ACHN (cell line): ENCODE data around the gene TUBB4A.
"Not testable (repeated sequence)": the region's sequence is repeated elsewhere in the genome, so short reads cannot be mapped to it uniquely, and the experiment has no call there.

Experiments
- DNase-seq: peaks from one replicate; pipeline ENCODE4 v3.0.0-alpha.2; 2015
- in situ Hi-C: cut with HindIII; loops from 2 replicates; pipeline ENCODE4 v1.10.0; 2017; ENCODE audit warnings: low sequenced_read_pairs, low pct_ligation_motif_present, low pct_unique_long_range_greater_than_20kb

The TUBB4A gene

DNA sequence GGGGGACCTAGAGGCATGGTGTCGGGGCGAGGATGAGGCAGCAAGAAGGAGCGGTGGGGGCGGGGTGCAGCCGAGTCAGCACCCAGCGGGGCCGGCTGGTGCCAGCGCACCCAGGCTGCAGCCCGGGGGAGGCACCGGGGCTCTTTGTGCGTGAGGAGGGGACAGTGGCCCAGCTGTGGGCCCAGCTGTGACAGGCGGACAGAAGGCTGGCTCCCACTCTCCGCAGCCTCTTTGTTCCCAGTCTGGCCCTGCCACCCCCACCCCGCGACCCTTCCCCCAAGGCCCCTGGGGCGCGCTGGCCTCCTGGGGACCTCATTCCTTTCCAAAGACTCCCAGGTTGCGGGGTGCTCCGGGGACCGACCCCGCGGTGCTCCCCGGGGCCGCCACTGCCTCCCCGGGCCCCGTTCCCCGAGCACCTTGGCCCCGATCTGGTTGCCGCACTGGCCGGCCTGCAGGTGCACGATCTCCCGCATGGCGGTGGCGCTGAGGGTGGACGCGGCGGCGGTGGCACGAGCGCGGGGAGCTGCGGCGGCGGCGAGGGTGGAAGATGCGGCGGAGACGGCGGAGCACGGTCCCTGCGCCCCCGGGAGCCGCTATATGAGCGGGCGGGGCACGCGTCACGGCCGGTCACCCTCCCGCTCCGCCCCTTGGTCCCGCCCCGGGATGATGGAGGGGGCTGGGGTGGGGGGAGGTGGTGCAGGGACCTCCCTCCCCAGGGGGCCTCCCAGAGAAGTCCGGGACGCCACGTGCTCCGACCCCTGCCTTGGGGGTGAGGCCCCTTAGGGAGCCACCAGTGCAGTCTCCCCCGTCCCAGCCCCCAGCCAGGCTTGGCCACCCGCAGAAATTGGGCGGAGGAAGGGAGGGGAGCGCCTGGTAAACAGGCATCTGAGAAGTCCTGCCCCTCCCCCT lies at the start of gene TUBB4A:
TUBB4A (minus strand) TSS at position 570 of the 909 bp plus-strand sequence; CDS start at position 473, 97 bp downstream.
- in situ Hi-C loops = no loop called here
- DNase-seq = peak; percentile 26

DNA sequence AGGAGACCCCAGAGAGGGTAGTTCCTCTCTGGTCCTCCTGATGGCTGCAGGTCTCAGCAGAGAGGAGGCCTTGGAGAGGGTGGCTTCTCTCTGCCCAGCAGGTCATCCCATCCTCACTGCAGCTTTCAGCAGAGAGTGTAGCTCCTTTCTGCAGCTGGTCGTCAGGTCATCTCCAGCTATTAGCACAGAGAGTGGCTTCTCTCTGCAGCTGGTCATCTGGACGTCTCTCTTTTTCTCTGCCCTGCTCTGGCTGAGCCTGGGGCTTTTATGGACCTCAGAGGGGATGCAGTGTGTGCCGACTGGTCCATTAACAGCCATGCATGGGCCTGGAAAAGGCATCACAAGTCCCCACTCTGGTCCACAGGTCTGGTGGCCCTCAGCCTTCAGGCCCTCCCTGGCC lies 49.0 kb upstream of the TUBB4A start:
- DNase-seq = no peak
- in situ Hi-C loops = no loop called here

DNA sequence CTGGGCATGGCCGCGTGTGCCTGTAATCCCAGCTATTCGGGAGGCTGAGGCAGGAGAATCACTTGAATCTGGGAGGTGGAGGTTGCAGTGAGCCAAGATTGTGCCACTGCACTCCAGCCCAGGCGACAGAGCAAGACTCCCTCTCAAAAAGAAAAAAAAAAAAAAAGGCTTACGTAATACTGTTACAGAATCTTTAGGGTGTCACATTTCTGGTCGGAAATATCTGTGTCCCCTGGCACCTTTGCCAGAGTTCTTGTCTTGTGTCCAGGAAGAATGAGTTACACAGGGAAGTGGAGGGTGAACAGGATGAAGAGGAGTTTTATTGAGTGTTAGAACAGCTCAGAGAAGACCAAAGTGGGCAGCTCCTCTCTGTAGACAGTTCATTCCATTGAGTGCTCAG lies 48.6 kb upstream of the TUBB4A start:
- in situ Hi-C loops, DNase-seq: not testable (repeated sequence)

DNA sequence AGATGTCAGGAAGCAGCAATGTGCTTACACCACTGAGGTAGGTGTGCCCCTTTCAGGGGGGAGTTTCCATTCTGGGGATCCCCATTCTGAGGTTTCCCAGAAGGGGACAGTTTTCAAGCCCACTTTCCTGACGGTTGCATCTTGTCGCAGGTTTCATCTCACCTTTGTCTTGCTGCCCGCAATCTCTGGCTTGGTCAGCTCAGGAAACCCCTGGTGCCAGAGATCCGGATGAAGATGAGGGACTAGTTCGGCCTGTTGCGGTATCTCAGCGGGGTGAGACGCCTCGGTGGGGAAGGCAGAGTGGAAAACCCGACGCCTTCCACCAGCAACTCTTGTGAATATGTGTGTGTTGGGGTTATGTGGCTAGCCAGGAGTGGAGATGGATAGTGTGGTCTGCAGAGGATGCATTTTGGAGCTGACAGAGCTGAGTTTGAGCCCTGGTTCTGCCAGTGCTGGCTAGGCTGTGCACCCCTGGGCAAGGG lies 41.8 kb upstream of the TUBB4A start:
- no peak for DNase-seq
- in situ Hi-C loops = no loop called here

DNA sequence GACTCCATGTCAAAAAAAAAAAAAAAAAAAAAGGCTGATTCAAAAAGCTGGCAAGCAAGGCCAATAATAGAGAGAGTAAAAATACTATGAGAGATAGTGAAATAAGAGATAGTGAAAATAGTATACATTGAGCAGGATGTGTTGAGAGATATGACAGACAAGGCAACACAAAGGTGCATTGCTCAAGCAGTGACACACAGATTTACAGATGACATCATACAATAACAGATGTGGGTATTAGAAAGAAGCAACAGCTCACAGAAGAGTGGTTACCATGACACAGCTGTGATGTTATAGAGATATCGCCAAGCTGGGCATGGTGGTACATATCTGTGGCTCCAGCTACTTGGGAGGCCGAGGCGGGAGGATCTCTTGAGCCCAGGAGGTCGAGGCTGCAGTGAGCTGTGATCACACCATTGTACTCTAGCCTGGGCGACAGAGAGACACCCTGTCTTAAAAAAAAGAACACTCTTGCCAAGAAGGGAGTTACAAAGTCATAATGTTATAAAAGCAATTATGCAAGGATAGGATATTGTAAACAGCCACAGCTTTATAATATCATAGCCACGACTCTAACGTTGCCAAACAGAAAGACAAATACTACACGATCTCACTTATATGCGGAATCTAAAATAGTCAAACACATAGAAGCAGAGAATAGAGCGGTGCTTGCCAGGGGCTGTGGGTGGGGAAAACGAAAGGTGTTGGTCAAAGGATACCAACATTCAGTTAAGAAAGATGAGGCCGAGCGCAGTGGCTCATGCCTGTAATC lies 39.0 kb upstream of the TUBB4A start:
- no peak for DNase-seq
- in situ Hi-C loops = no loop called here

DNA sequence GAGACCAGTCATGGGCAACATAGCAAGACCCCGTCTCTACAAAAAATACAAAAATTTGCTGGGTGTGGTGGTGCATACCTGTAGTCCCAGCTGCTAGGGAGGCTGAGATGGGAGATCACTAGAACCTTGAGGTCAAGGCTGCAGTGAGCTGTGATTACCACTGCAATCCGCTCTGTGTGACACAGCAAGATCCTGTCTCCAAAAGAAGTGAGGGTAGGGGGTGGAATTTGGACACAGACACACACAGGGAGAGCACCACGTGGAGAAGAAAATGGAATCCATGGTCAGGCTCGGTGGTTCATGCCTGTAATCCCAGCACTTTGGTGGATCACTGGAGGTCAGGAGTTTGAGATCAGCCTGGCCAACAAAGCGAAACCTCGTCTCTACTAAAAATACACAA lies 37.4 kb upstream of the TUBB4A start:
- in situ Hi-C loops = no loop called here
- no peak for DNase-seq

DNA sequence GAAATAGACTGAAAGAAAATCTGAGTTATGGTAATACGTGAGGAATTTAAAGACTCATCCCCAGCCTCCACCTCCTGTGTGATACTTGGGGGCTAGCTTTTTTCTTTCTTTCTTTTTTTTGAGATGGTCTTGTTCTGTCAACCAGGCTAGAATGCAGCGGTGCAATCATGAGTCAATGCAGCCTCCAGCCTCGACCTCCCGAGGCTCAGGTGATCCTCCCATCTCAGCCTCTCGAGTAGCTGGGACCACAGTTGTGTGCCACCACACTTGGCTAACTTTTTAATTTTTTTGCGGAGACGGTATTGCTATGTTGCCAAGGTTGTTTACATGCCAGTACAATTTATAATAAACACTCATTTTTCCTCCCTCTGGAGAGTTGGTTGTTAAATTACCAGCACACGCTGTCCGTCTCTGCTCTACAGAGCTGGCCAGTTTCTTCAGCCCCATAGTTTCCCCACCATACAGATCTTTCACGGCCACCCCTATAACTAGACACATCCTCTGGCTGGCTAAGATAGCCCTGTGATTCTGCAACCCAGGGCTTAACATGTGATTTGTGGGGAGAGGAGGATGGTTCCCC lies 33.5 kb upstream of the TUBB4A start:
- DNase-seq = no peak
- in situ Hi-C loops = no loop called here

DNA sequence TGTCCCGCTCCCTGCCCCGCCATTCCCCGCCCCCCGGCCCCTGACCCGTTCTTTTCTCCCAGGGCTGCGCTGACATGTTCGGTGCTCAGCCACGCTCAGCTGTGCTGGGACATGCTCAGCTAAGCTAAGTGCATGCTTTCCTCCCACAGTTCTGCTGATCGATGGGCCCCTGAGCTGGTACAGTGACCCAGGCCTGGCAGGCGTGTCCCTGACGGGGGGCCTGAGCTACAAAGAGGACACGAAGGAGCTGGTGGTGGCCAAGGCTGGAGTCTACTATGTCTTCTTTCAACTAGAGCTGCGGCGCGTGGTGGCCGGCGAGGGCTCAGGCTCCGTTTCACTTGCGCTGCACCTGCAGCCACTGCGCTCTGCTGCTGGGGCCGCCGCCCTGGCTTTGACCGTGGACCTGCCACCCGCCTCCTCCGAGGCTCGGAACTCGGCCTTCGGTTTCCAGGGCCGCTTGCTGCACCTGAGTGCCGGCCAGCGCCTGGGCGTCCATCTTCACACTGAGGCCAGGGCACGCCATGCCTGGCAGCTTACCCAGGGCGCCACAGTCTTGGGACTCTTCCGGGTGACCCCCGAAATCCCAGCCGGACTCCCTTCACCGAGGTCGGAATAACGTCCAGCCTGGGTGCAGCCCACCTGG lies 32.5 kb upstream of the TUBB4A start:
- no peak for DNase-seq
- in situ Hi-C loops = no loop called here

DNA sequence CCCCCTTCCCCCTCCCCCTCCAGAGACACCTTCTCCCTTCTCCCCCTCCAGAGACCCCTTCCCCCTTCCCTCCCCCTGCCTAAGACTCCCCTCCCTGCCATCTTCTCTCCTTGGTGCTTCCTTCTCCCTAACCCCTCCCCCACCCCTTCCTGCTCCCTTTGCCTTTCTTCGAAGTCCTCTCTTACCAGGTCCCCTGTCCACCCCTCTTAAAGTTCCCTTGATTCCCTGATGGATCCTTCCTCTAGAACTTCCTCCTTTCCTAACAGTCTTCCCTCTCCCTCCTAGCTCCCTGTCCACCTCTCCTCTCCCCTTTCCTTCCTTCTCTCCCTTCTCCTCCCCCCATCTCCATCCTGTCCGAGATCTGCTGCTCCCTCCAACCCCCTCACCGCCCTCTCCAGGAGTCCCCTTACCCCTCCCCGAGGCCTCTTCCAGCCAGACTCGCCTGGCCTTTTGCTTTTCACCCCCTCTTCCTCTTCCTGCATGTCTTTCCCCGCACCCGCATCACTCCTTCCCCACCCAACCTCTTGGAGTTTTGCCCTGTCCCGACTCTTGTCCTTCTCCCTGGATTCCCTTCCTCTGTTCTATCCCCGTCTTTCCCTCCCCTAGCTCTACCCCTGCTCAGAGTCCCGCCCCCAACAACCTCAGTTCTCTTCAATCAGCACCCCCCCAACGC lies 31.8 kb upstream of the TUBB4A start:
- in situ Hi-C loops = no loop called here
- no peak for DNase-seq

DNA sequence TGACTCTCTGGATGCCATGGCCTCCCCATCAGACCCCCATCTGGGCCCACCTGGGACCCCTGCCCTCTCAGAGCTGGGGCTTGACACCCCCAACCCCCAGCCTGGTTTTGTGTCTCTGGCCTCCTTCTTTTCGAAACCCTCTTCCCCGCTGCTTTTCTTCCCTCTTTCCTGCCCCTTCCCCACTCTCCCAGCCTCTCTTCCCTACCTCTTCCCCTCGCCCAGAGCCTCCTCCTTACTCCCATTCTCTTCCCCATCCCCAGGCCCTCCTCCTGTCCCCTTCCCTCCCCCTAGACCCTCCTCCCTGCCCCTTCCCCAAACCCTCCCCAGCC lies 30.9 kb upstream of the TUBB4A start:
- in situ Hi-C loops = no loop called here
- DNase-seq = no peak

DNA sequence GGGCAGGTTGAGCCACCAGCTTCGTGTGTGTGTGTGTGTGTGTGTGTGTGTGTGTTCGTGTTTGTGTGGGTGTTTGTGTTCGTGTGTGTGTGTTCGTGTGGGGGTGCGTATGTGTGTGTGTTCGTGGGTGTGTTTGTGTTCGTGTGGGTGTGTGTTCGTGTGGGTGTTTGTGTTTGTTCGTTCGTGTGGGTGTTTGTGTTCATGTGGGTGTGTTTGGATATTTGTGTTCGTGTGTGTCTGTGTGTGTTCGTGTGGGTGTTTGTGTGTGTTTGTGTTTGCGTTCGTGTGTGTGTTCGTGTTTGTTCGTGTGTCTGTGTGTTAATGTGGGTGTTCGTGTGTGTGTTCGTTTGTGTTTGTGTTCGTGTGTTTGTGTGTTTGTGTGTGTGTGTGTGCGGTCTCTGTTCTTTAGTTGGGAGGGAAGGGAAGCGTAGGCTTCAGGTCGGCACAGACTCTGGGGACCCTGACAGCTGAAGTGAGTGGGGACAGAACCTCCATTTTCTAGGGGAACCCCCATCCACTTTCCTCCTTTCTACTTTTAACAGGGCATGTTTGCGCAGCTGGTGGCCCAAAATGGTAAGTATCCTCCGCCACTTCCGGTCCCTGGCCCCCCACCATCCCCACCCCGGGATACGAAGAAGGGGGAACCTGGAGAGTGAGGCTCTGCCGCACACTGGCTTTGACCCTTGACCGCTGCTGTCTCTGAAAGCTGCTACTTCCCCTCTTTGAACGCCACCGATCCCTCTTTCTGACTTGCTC lies 30.3 kb upstream of the TUBB4A start:
- no peak for DNase-seq
- in situ Hi-C loops = no loop called here

DNA sequence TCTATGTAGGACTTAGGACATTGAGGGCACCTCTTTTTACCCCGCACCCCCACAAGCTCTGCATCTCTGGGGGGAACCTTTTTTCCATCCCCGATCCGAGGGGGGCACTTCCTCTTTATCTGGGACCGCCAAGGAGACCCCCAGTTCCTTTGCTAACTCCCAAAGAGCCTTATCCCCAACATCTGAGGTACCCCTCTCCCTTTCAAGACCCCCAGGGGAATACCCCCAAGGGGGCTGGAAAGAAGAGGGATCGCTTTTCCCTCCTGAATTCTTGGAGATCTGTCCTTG lies 29.8 kb upstream of the TUBB4A start:
- in situ Hi-C loops = no loop called here
- DNase-seq = no peak

DNA sequence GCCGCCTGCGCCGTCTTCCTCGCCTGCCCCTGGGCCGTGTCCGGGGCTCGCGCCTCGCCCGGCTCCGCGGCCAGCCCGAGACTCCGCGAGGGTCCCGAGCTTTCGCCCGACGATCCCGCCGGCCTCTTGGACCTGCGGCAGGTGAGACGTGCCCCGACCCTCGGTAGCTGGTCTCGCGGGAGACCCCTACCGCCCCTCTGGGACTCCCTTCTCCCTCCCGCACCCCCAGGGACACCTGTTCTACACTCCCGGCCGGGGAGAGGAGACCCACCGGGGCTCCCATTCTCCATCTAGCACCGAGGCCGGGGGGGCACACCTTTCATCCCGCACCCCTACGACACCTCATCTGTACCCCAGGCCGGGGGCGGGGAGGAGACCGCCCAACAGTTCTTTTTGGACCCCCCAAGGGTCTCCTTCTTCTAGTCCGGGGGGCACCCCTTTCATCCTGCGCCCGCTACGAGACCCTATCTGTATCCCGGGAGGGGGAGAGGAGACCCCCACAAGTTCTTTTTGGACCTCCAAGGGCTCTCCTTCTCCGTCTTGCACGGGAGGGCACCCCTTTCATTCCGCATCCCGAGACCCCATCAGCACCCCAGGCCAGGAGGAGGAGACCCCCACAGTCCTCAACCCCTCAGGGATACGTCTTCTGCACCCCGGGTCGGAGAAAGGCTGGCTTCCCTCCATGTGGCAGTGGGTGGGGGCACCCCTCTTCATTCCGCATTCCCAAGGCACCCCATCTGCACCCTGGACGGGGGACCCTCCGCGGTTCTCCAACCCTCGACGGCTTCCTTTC lies 29.2 kb upstream of the TUBB4A start:
- no peak for DNase-seq
- in situ Hi-C loops = no loop called here

DNA sequence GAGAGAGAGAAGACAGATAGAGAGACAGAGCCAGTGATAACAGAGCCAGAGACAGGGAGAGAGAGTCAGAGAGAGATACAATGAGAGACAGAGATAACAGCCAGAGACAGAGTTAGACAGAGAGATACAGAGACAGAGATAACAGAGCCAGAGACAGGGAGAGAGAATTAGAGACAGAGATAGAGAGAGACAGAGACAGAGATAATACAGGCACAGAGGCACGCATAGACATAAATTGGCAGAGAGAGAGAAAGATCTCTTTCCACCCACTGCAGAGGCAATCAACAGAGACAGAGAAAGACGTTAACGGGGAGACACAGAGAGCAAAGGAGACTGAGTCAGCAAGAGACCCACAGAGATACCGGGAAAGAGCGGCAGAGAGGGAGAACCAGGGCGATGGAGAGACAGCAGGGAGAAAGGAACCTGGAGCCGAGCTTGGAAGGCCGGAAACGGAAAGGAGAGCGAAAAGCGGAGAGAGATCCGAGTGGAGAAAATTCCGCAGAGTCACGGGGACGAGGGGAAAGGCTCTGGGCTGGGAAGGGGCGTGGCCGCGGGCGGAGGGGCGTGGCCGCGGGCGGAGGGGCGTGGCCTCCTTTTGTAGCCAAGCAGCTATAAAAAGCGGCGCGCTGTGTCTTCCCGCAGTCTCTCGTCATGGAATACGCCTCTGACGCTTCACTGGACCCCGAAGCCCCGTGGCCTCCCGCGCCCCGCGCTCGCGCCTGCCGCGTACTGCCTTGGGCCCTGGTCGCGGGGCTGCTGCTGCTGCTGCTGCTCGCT lies 28.5 kb upstream of the TUBB4A start, which contains the start of gene TNFSF9:
TNFSF9 (plus strand) TSS at position 641 of the 777 bp plus-strand sequence; CDS start at position 652, 11 bp downstream.
- peak; percentile 86 for DNase-seq
- in situ Hi-C loops = no loop called here

DNA sequence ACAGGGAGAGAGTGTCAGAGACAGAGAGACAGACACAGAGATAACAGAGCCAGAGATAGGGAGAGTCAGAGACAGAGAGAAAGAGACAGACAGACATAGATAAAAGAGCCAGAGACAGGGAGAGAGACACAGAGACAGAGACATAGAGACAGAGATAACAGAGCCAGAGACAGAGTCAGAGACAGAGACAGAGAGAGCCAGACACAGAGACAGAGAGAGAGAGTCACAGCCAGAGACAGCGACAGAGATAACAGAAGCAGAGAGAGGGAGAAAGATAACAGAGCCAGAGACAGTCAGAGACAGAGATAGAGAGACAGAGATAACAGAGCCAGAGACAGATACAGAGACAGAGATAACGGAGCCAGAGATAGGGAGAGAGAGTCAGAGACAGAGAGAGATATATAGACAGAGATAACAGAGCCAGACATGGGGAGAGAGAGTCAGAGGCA lies 27.9 kb upstream of the TUBB4A start:
- in situ Hi-C loops = no loop called here

DNA sequence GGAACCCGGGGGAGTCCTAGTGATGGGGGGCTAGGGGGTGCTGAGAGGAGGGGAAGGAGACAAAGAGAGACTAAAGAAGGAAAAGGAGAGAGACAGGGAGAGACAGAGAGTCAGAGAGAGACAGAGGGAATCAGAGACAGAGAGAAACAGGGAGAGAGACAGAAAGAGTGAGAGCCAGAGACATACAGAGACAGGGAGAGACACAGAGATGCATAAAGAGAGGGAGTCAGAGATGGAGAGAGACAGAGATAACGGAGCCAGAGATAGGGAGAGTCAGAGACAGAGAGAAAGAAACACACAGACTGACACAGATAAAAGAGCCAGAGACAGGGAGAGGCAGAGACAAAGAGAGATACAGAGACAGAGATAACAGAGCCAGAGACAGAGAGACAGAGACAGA lies 27.2 kb upstream of the TUBB4A start:
- in situ Hi-C loops = no loop called here
- no peak for DNase-seq

More for the DNA sequence above, 27.9 kb upstream of the TUBB4A start:
- DNase-seq = no peak
